Daoy (cell line): ENCODE data around the gene ERCC4. TPM values are rescaled to one million over a fixed set of nuclear protein-coding genes. Genes with fewer than 3 reads are reported as not detected.

Experiments
- DNase-seq: peaks from one replicate; pipeline ENCODE4 v3.0.0-alpha.2; 2015; ENCODE audit warnings: low read depth
- total RNA-seq: library from RNA; depleted of rRNA; stranded (reverse); fragments of >200 nt; shearing (Covaris generic); gene quantifications from 2 replicates; pipeline ENCODE4 v1.2.3, GENCODE V29; 2014

ERCC4 gene
- total RNA-seq, 1 experiment from 2014 or later, result 8.2 TPM

- no peak for DNase-seq
Observed at GRCh38 chr16:13911306-13911705, 8.6 kb upstream of the ERCC4 start.

- no peak for DNase-seq
Observed at GRCh38 chr16:13911871-13912270, 8.1 kb upstream of the ERCC4 start.

GRCh38 chr16:13912891-13913290 lies 7.1 kb upstream of the ERCC4 start:
- no peak for DNase-seq

GRCh38 chr16:13913374-13914292 lies 6.3 kb upstream of the ERCC4 start:
- DNase-seq, result no peak

- DNase-seq, result no peak
Observed at GRCh38 chr16:13915033-13915635, 4.8 kb upstream of the ERCC4 start.

- no peak for DNase-seq
Observed at GRCh38 chr16:13919330-13919682, 648 bp upstream of the ERCC4 start.

GRCh38 chr16:13920510-13920818 lies 510 bp downstream of the ERCC4 start:
- DNase-seq, result no peak

GRCh38 chr16:13921328-13921727 lies 1.4 kb downstream of the ERCC4 start:
- peak; percentile 9 for DNase-seq

- peak; percentile 18 for DNase-seq
Observed at GRCh38 chr16:13923703-13924298, 3.8 kb downstream of the ERCC4 start.

- DNase-seq, result no peak
Observed at GRCh38 chr16:13926464-13926863, 6.5 kb downstream of the ERCC4 start.

- DNase-seq, result no peak
Observed at GRCh38 chr16:13926891-13927290, 6.9 kb downstream of the ERCC4 start.

- DNase-seq, result no peak
Observed at GRCh38 chr16:13928646-13929045, 8.7 kb downstream of the ERCC4 start.

- DNase-seq, result no peak
Observed at GRCh38 chr16:13931845-13932244, 11.9 kb downstream of the ERCC4 start.

GRCh38 chr16:13935408-13935807 lies 15.5 kb downstream of the ERCC4 start:
- no peak for DNase-seq

GRCh38 chr16:13936155-13936554 lies 16.2 kb downstream of the ERCC4 start:
- DNase-seq, result no peak

- peak; percentile 53 for DNase-seq
Observed at GRCh38 chr16:13936596-13937081, 16.7 kb downstream of the ERCC4 start.

GRCh38 chr16:13937411-13937810 lies 17.5 kb downstream of the ERCC4 start:
- no peak for DNase-seq

- DNase-seq, result no peak
Observed at GRCh38 chr16:13938480-13938879, 18.5 kb downstream of the ERCC4 start.

GRCh38 chr16:13939821-13940220 lies 19.9 kb downstream of the ERCC4 start:
- DNase-seq, result no peak

GRCh38 chr16:13940397-13940933 lies 20.5 kb downstream of the ERCC4 start:
- DNase-seq, result no peak

- no peak for DNase-seq
Observed at GRCh38 chr16:13944816-13945215, 24.9 kb downstream of the ERCC4 start.

GRCh38 chr16:13945744-13946485 lies 26.0 kb downstream of the ERCC4 start:
- DNase-seq, result no peak
